ENCODE results near the gene WRNIP1. TPM values are rescaled to one million over a fixed set of nuclear protein-coding genes. Genes with fewer than 3 reads are reported as not detected.

WRNIP1 gene
- total and polyA plus RNA-seq, 2 of the 13 experiments (the other 11 are each of a cell fraction or from before 2014, with no cell fraction given) = 77.7 to 90.3 TPM

GRCh38 chr6:2765166-2765895 lies at the start of gene WRNIP1 (continued):
- TF ChIP-seq, protein P1, sequence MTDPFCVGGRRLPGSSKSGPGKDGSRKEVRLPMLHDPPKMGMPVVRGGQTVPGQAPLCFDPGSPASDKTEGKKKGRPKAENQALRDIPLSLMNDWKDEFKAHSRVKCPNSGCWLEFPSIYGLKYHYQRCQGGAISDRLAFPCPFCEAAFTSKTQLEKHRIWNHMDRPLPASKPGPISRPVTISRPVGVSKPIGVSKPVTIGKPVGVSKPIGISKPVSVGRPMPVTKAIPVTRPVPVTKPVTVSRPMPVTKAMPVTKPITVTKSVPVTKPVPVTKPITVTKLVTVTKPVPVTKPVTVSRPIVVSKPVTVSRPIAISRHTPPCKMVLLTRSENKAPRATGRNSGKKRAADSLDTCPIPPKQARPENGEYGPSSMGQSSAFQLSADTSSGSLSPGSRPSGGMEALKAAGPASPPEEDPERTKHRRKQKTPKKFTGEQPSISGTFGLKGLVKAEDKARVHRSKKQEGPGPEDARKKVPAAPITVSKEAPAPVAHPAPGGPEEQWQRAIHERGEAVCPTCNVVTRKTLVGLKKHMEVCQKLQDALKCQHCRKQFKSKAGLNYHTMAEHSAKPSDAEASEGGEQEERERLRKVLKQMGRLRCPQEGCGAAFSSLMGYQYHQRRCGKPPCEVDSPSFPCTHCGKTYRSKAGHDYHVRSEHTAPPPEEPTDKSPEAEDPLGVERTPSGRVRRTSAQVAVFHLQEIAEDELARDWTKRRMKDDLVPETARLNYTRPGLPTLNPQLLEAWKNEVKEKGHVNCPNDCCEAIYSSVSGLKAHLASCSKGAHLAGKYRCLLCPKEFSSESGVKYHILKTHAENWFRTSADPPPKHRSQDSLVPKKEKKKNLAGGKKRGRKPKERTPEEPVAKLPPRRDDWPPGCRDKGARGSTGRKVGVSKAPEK (CRISPR knock-in tag; IDR thresholded peaks at IDR 0.05; ENCODE audit: borderline replicate concordance) = no peak
- TF ChIP-seq ZNF225 (CRISPR knock-in tag; IDR thresholded peaks at IDR 0.05) (no peak), ZNF878 (CRISPR knock-in tag; IDR thresholded peaks at IDR 0.05) (no peak), ATAD3A (CRISPR knock-in tag; IDR thresholded peaks at IDR 0.05) (0 out of 2 replicates have a peak, but pooled peaks have one; percentile 5), ZNF264 (CRISPR knock-in tag; IDR thresholded peaks at IDR 0.05) (no peak), CTCF (CRISPR knock-in tag; IDR thresholded peaks at IDR 0.05) (peak; percentile 82), GATAD2A (CRISPR knock-in tag; IDR thresholded peaks at IDR 0.05) (no peak; the same call in 1 of the 2 replicates), TFE3 (CRISPR knock-in tag; IDR thresholded peaks at IDR 0.05) (peak; percentile 51; the same call in 1 of the 2 replicates), ZFP82 (CRISPR knock-in tag; IDR thresholded peaks at IDR 0.05; ENCODE audit: borderline replicate concordance) (peak; percentile 34), HNF4G (IDR thresholded peaks at IDR 0.05; ENCODE audit: borderline replicate concordance, low read depth, low read length) (no peak), HNF4G (CRISPR knock-in tag; IDR thresholded peaks at IDR 0.05; ENCODE audit: borderline replicate concordance, low read depth) (0 out of 2 replicates have a peak, but pooled peaks have one; percentile 35), ZNF3 (CRISPR knock-in tag; IDR thresholded peaks at IDR 0.05) (no peak), TRIM24 (CRISPR knock-in tag; IDR thresholded peaks at IDR 0.05) (no peak), HOXA3 (CRISPR knock-in tag; IDR thresholded peaks at IDR 0.05) (peak; percentile 92), CEBPB (IDR thresholded peaks at IDR 0.05; ENCODE audit: borderline replicate concordance, low read depth, low read length) (no peak), ZNF34 (CRISPR knock-in tag; IDR thresholded peaks at IDR 0.05; ENCODE audit: borderline replicate concordance) (peak; percentile 98), EZH2 (conservative IDR thresholded peaks at IDR 0.05; ENCODE audit: low read depth, low read length) (no peak), ZNF768 (CRISPR knock-in tag; IDR thresholded peaks at IDR 0.05) (peak; percentile 71; the same call in 1 of the 2 replicates)

All from HepG2 (cell line).